ENCODE data around the gene COL6A2. TPM values are rescaled to one million over a fixed set of nuclear protein-coding genes. Genes with fewer than 3 reads are reported as not detected.
"Not testable (repeated sequence)": the region's sequence is repeated elsewhere in the genome, so short reads cannot be mapped to it uniquely, and the experiment has no call there.

Gene COL6A2
- total RNA-seq, 1 donor from 2014 or later = 33.7 TPM

DNA sequence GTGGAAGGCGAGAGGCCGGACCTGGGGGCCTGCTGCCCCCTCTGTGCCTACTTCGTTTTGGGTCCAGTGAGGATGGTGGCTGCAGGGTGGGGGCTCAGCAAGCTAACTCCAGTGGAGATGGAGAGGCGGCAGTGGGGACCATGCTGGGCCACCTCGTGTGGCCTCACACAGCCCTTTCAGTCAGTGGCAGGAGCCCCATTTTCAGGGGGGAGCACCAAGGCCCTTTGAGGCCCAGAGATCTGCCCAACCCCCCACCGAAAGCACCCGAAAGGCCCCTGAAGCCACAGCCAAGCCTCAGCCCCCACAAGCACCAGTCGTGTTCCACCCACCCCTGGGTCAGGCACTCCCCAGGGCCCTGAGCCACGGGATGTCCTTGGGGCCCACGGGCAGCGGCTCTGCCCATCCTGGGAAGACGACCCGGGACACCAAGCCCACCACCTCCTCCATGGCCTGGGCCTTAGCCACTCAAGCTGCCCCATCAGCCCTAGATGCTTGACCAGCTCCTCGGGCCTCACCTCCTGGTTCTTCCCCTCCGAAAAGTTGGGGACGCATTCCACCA is 57.1 kb downstream of the COL6A2 start:
- DNase-seq (ENCODE audit: low read depth in 2 of 2) = no peak

DNA sequence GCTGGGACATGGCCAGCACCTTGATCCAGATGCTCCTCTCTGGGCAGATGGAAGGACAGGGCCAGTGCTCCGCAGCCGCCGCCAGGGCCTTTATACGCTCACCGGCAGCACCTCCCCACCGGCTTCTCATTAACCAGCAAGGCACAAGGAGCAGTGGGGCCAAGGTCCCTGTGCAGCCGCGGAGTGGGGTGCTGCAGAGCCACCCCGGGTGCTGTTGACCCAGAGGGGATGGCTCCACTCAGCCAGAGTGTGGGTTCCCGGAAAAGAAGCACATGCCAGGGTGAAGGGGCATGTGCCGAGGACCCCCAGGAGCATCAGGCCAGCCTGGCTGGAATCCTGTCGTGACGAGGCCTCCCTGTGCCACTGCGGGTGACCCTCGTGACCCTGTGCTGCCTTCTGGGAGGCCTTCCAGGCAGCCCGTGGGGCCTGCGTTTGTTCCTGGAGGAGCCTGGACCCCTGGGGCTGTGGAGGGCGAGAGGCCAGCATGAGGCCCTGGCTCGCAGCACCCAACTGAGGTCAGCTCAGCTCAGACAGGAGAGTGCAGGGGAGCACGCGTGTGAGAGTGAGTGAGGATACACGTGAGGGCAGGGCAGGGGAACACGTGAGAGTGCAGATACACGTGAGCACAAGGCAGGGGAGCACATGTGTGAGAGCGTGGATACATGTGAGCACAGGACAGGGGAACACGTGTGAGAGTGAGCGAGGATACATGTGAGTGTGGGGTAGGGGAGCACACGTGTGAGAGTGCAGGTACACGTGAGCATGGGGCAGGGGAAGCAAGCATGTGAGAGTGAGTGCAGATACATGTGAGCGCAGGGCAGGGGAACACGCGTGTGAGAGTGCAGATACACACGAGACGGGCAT is 57.8 kb downstream of the COL6A2 start, which contains the start of gene FTCD:
Gene FTCD, minus strand, starts transcription at position 66 of the 864 bp plus-strand sequence. Its CDS starts 56 bp downstream, at position 10.
- no peak for DNase-seq (ENCODE audit: low read depth in 2 of 2)

DNA sequence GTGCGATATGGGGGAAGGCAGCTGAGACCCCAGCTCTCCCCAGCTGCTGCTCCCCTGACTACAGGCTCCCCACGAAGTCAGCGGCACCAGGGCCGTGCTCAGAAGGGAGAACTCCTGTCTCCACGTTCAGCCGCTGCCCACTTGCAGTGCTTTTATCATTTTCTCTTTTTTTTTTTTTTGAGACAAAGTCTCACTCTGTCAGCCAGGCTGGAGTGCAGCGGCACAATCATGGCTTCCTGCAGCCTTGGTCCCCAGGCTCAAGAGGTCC is 58.4 kb downstream of the COL6A2 start:
- no peak for DNase-seq (ENCODE audit: low read depth in 2 of 2)

DNA sequence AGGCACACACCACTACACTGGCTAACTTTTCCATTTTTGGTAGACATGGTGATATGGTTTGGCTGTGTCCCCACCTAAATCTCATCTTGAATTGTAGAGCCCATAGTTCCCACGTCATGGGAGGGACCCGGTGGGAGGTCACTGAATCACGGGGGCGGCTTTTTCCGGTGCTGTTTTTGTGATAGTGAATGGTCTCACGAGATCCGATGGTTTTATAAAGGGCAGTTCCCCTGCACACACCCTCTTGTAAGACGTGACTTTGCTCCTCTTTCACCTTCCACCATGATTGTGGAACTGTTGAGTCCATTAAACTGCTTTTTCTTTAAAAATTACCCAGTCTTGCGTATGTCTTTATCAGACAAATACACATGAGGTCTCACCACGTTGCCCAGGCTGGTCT is 58.8 kb downstream of the COL6A2 start:
- DNase-seq (ENCODE audit: low read depth in 2 of 2) = no peak

DNA sequence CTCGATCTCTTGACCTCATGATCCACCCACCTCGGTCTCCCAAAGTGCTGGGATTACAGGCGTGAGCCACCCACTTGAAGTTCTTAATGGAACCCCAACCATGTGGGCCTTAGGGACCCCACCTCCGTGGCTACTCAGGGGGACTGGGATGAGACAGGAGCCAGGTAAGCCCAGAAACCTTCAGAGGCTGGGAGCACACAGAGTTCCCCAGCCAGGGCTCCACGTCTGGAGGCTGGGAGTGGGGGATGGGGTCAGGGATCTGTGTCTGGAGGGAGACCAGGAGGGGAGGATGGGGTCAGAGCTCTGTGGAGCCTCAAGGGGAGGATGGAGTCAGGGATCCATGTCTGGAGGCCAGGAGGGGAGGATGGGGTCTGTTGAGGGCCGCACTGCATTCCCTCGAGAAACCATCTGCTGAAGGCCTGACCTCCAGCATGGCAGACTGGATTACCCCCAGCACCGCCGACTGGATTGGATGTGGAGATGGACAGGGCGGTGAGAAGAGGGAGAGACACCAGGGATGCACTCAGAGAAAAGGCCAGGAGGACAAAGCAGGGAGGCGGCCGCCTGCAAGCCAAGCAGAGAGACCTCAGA is 59.6 kb downstream of the COL6A2 start:
- no peak for DNase-seq (ENCODE audit: low read depth in 2 of 2)

DNA sequence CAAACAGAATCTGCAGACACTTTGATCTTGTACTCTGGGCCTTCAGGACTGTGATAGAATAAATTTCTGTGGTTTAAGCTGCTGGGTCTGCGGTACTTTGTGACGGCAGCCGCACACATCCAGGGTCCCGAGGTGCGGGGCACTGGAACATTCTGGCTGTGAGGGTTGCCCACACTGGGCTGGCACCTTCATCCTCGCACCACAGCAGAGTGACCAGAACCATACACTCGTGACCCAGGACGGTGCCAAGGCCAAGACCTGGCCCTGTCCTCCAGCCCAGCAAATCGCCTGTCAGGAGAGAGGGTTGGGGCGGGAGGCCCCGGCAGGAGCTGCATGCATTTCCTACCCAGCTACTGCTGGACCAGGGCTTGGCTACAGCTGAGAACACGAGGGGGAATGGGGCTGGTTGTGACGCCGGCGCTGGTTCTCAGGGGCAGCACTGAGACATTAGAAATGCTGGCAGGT is 60.1 kb downstream of the COL6A2 start:
- no peak for DNase-seq (ENCODE audit: low read depth in 2 of 2)

DNA sequence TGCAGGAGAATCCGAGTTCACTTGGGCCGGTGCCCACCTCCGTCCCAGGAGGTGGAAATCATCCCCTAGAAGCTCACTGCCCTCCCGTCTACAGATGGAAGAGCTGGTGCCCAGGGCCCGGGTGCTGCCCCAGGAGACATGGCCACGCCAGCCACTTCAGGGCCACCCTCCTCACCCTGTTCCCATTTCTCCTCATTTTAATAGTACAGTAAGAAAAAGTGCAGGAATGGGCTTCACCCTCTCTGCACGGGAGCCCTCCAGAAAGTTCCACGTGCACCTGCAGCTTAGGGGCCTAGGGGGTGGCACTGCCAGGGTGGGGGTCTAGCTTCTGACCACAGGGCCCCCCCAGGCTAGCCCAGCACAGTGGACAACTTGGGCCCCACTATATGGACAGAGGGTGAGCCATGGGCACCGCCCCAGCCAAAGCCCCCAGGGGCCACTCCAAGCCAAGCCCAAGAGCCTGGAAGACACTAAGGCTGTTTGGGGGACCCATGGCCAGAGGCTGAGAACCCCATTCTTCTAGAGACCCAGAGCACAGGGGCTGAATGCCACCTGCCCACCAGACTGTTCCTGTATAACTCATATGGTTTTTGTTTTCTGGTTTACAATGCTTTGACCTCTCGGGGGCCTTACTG is 60.9 kb downstream of the COL6A2 start:
- no peak for DNase-seq (ENCODE audit: low read depth in 2 of 2)

DNA sequence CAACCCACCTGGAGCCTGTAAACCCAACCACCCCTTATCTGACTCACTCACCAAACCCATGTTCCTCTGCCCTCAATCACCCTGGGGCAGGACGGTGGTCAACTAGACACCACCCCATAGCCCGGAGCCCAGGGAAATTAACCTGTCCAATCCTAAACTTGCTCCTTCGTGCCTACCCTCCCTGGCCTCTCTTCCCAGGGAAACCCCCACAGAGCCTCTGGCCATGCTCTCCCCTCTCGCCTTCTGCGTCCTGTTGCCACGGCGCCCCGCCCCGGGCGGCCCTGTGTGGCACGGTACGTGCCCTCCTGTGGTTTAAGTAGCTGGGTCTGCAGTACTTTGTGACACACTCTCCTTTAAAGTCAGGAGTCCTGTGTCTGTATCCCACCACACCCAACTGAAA is 61.5 kb downstream of the COL6A2 start:
- no peak for DNase-seq (ENCODE audit: low read depth in 2 of 2)

DNA sequence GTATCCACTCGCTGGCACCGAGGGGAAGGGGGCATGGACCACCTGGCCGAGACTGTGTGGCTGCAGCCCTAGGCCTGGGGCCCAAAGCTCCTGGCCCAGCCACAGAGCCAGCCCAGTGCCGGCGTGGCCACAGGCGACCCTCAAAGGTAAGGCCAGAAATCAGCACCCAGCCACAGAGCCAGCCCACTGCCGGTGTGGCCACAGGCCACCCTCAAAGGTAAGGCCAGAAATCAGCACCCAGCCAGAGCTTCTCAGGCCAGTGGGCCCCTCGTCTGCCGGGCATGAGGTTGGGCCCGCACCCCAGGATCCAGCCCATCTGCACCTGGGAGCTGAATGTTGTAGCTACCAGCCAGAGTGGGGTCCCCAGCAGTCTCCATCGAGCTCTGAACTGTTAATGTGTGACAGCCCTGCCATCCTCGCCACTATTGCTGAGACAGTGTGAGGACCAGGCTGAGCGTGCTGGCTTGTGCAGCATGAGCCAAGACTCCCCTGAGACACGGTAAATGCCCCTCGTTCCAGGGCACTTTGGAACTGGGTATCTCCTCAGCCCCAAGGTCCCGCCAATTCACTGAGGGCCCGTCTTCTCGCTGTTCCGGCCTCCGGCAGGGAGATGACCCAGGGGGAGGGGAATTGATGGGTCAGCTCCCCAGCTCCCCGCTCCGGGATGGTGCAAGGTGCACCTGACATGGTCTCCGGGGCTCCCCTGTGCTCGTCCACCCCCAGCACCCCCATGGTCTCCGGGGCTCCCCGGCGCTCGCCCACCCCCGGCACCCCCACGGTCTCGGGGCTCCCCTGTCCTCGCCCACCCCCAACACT is 62.1 kb downstream of the COL6A2 start:
- DNase-seq (ENCODE audit: low read depth in 2 of 2) = no peak

DNA sequence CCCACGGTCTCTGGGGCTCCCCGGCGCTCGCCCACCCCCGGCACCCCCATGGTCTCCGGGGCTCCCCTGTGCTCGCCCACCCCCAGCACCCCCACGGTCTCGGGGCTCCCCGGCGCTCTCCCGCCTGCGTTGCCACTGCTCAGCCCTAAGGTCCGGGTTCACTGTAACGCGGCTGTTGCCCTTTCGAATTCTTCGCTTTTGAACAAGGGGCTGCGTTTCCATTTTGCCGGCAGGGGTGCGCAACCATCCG is 62.7 kb downstream of the COL6A2 start:
- no peak for DNase-seq (ENCODE audit: low read depth in 2 of 2)

DNA sequence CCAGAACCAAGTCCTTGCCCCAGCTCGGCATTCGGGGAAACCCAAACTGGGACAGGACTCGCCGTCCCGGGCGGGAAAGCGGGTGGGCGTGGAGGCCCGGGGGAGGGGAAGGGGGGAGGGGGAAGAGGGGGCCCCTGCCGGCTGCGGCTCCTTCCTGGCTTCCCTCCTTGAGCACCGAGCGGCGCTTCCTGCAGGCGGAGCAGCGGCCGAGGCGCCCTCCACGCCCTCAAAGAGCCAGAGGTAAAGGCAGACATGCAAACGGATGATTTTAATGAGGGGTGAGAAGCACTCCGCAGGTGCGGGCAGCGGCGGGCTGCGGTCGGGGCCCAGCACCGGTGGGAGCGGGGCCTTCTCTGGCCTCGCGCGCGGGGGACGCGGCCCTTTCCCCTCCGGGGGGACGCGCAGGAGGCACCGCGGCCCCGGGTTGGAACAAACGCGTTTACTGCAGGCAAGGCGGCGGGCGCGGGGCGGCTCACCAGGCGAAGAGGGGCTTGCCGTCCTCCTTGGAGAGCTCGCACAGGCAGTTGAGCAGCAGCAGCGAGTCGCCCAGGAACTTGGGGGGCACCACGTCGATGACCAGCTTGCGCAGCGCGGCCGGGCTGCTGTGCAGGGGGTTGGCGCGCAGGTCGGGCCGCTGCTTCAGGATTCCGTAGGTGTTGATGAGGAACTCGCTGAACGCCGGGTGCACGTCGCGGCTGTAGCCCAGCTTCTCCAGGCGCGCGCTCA is 63.2 kb downstream of the COL6A2 start:
- no peak for DNase-seq (ENCODE audit: low read depth in 2 of 2)

DNA sequence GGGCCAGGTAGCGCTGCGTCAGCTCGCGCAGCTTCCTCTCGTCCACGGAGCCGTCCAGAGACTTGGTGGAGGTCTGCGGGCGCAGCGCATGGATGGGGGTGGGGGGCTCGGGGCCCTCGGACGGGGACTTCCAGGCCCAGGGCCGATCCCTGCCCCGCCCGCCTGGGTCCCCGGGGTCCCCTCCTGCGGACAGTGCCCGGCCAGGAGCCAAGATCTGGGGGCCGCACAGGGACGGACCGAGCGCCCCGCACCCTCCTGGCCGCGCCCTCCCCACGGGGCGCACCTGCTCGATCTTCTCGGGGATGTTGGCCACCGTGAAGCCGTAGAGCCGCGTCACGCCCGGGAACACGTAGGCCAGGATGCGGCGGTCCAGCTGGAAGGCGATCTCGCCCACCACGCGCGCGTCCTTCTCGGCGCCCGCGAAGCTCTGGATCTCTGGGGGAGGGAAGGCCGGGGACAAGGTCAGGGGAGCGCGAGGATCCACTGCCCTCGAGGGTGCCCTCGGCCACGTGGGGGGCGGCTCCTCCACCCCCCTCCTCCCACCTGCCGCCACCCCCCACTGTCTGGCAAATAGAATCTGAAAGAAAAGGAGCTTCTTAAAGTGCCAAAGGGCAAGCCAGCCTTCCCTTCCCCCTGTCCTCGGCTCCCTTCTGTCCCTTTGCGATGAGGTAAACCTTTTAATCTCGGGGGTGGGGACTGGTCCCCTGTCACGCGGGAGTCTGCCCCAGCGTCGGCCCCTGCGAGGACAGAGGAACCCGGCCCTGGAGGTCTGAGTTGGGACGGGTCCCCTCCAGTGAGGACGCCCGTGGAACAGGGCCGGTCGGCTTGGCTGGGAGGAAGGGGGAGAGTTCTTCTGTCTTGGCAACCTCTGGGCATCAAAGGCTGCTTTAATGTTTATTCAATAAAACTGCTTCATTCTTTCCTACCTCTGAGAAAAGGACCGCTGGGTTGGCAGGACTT is 64.0 kb downstream of the COL6A2 start:
- DNase-seq (ENCODE audit: low read depth in 2 of 2) = no peak

DNA sequence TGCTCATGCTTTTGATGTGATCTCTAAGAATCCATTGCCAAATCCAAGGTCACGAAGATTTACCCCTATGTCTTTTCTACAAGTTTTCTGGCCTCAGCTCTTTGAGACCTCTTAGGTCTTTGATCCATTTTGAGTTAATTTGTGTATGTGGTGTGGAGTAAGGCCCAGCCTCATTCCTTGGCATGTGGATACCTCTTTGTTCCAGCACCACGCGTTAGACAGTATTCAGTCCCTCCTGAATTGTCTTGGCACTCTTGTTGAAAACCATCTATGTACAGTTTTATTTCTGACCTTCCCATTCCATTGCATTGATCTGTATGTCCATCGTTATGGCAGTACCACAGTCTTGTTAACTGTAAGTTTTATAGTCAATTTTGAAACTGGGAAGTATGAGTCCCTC is 65.5 kb downstream of the COL6A2 start:
- no peak for DNase-seq (ENCODE audit: low read depth in 2 of 2)

DNA sequence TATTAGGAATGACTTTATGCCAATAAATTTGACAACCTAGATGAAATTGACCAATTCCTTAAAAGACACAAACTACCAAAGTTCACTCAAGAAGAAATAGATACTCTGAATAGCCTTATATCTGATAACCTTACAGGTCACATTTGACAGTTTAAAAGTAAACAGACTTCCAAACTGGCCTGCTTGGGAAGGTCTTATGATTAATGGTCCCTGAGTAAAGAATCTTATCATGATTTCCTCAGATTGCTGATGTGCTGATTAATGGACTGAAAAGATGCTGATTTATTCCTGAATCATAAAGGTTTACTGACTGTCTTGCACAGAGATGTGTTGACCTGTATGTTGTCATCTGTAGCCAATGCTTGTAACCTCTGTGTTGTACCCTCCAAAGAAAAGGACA is 67.2 kb downstream of the COL6A2 start:
- DNase-seq (ENCODE audit: low read depth in 2 of 2) = no peak

DNA sequence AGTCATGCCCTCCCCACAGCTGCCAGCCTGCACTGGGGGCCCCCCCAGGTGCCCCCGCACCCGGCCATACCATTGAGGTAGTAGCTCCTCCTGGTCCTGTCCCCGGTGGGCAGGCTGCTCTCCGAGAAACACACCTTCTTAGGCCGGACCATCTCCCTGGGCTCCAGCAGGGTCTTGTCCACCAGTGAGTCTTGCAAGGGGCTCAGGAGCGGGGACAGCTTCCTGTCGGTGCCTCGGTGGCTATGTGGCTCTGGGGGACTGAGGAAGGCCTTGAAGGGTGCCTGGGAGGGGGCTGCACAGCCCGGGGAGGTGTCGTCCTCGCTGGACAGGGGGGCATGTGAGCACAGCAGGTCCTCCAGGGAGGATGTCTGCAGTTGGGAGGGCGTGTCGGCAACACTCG is 70.3 kb downstream of the COL6A2 start:
- DNase-seq (ENCODE audit: low read depth in 2 of 2) = no peak

DNA sequence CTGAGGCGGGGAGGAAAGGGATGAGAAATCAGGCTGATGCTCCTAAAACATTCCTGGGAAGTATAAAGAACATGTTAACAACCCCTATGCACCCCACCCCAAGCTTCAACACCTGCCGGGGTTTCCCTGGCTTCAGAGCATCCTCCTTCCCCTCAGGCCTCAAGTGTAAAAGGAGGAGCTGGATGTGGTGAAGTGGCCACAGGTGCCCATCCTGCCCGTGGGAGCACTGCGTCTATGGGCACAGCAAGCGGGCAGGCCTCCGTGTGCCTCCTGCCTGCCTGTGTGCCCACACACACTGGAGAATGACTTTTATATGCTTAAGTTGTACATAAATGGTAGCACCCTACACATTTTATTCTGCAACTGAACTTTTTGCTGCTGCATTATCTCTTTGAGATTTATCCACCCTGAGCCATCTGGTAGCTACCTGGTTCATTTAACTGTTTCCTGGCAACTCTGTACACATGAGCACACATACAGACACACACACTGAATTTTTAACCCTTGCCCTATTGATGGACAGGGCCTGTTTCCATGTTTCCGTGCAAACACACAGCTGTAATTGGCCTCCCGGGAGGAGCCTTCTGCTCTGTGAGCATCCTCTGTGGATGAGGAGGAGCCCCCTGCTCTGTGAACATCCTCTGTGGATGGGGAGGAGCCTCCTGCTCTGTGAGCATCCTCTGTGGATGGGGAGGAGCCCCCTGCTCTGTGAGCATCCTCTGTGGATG is 70.9 kb downstream of the COL6A2 start:
- no peak for DNase-seq (ENCODE audit: low read depth in 2 of 2)

DNA sequence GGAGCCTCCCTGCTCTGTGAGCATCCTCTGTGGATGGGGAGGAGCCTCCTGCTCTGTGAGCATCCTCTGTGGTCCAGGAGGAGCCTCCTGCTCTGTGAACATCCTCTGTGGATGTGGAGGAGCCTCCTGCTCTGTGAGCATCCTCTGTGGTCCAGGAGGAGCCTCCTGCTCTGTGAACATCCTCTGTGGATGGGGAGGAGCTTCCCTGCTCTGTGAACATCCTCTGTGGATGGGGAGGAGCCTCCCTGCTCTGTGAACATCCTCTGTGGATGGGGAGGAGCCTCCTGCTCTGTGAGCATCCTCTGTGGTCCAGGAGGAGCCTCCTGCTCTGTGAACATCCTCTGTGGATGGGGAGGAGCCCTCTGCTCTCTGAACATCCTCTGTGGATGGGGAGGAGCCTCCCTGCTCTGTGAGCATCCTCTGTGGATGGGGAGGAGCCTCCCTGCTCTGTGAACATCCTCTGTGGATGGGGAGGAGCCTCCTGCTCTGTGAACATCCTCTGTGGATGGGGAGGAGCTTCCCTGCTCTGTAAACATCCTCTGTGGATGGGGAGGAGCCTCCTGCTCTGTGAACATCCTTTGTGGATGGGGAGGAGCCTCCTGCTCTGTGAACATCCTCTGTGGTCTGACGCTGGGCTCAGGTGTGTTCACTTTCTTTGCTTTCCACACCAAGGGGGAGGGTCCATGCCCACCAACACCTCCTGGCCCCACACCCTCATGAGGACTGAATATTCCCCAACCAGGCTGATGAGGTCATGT is 72.7 kb downstream of the COL6A2 start:
- not testable (repeated sequence) for DNase-seq (ENCODE audit: low read depth in 2 of 2)

DNA sequence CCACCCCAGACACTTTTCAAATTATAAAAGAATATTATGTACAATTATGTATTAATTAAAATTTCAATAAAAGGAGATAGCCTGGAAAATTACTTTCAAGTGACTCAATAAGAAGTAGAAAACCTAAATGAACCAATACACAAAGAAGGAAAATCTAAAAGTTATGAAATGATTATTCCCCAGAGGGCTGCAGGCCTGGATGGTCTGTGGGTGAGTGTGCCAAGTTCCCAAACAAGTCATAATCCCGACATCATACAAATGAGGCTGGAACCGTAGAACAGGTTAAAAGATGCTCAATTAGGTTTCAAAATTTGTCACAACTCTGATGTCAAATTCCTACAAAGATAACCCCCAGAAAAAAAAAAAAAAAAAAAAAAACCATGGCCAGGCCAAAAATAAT is 73.7 kb downstream of the COL6A2 start:
- no peak for DNase-seq (ENCODE audit: low read depth in 2 of 2)

All from lung microvascular endothelial cell (primary cell).